A549 (cell line): Measurements from ENCODE around the gene PDCD1. TPM values are rescaled to one million over a fixed set of nuclear protein-coding genes. Genes with fewer than 3 reads are reported as not detected.

Experiments used
- ATAC-seq, 2 experiments: fragments of 200-7000 bp in 1 of 2; fragments of >200 bp in 1 of 2; cut with Nextera tagmentation in 1 of 2; cut with Tn5 transposase in 1 of 2; 3 replicates each; pipeline versions ENCODE4 v1.8.0 to v1.9.1; 2018 to 2020; ENCODE audit warnings: mild to moderate bottlenecking in 1 of 2, moderate library complexity in 1 of 2
- CTCF ChIA-PET: fragments of 300-600 bp; sonication (Branson Sonifier 250); formaldehyde crosslinking; extraction: SDS; loops from one replicate; lab custom pipeline; 2021; ENCODE audit warnings: antibody characterized with exemption, inconsistent platforms; lab: Yijun Ruan, JAX
- POLR2A ChIA-PET: fragments of 350-600 bp; formaldehyde crosslinking; extraction: SDS; loops from one replicate; lab custom pipeline; 2021; ENCODE audit warnings: antibody characterized with exemption, inconsistent platforms; lab: Yijun Ruan, JAX
- DNase-seq, 2 experiments: peaks; one replicate each; pipeline versions ENCODE4 v3.0.0 to v3.0.0-alpha.2; 2011 to 2016; ENCODE audit warnings: low read depth in 1 of 2, low spot score in 1 of 2
- FAIRE-seq: peaks from 2 replicates; lab custom pipeline; 2011; peaks lifted over from hg19 to GRCh38; lab: Jason Lieb, UNC
- H3K27ac ChIP-seq, 2 experiments: fragments of >200 bp; sonication (Bioruptor Twin); formaldehyde crosslinking; 3 replicates each; pipeline ENCODE4 v1.5.1; 2016 to 2017
- H3K4me1 ChIP-seq: fragments of >200 bp; sonication (Bioruptor Twin); formaldehyde crosslinking; 3 replicates; pipeline ENCODE4 v1.6.1; 2016
- H3K4me2 ChIP-seq: fragments of >200 bp; sonication (Bioruptor Twin); formaldehyde crosslinking; 3 replicates; pipeline ENCODE4 v1.6.1; 2016
- H3K4me3 ChIP-seq: fragments of >200 bp; sonication (Bioruptor Twin); formaldehyde crosslinking; 3 replicates; pipeline ENCODE4 v1.5.1; 2016
- H3K9me3 ChIP-seq: fragments of >200 bp; sonication (Bioruptor Twin); formaldehyde crosslinking; 3 replicates; pipeline ENCODE4 v1.6.1; 2016
- BHLHE40 ChIP-seq: IDR thresholded peaks from 2 replicates; pipeline ENCODE4 v1.6.1; 2012; ENCODE audit warnings: low read depth, low read length, inconsistent platforms
- CHD4 ChIP-seq: fragments of 200-600 bp; sonication (generic); IDR thresholded peaks from 2 replicates; pipeline ENCODE4 v1.6.1; 2016; ENCODE audit warnings: antibody characterized with exemption, mild to moderate bottlenecking, borderline replicate concordance
- EHF ChIP-seq: fragments of 250-450 bp; sonication (Bioruptor Pico); IDR thresholded peaks from 2 replicates; pipeline ENCODE4 v1.5.0; 2020; ENCODE audit warnings: mild to moderate bottlenecking
- FOSB ChIP-seq: fragments of 250-450 bp; sonication (Bioruptor Pico); IDR thresholded peaks from 2 replicates; pipeline ENCODE4 v1.5.0; 2020; ENCODE audit warnings: mild to moderate bottlenecking, moderate library complexity
- HEYL ChIP-seq: fragments of 250-450 bp; sonication (Bioruptor Pico); IDR thresholded peaks from 2 replicates; pipeline ENCODE4 v1.8.0; 2021; ENCODE audit warnings: mild to moderate bottlenecking, moderate library complexity
- HOXB13 ChIP-seq: fragments of 250-450 bp; sonication (Bioruptor Pico); IDR thresholded peaks from 2 replicates; pipeline ENCODE4 v1.5.0; 2020; ENCODE audit warnings: low read depth, mild to moderate bottlenecking, moderate library complexity
- KDM5A ChIP-seq: fragments of 200-600 bp; sonication (generic); IDR thresholded peaks from 2 replicates; pipeline ENCODE4 v1.6.1; 2016; ENCODE audit warnings: antibody characterized with exemption, mild to moderate bottlenecking
- MAFK ChIP-seq: fragments of 450-650 bp; IDR thresholded peaks from 2 replicates; pipeline ENCODE4 v1.6.1; 2014; ENCODE audit not compliant: partially characterized antibody
- MYC ChIP-seq: IDR thresholded peaks from 2 replicates; pipeline ENCODE4 v1.6.1; 2012; ENCODE audit warnings: mild to moderate bottlenecking, inconsistent platforms, low read length, improper control_type of control experiment, borderline replicate concordance
- NR3C1 ChIP-seq: fragments of >200 bp; sonication (Bioruptor Twin); formaldehyde crosslinking; IDR thresholded peaks from 3 replicates; pipeline ENCODE4 v1.6.1; 2017
- RAD21 ChIP-seq, 2 experiments: fragments of >200 bp in 1 of 2; sonication (Bioruptor Twin) in 1 of 2; formaldehyde crosslinking in 1 of 2; IDR thresholded peaks in 1 of 2; conservative IDR thresholded peaks in 1 of 2; 2 replicates in 1 of 2; 3 replicates in 1 of 2; pipeline ENCODE4 v1.6.1; 2012 to 2018; ENCODE audit warnings: inconsistent platforms in 1 of 2
- RCOR1 ChIP-seq: fragments of 150-350 bp; IDR thresholded peaks from 2 replicates; pipeline ENCODE4 v1.6.1; 2014; ENCODE audit warnings: antibody characterized with exemption, low read length, low read depth
- SREBF2 ChIP-seq: fragments of 450-650 bp; IDR thresholded peaks from 2 replicates; pipeline ENCODE4 v1.6.1; 2014; ENCODE audit warnings: mild to moderate bottlenecking, moderate library complexity
- TFCP2L1 ChIP-seq: fragments of 250-450 bp; sonication (Bioruptor Pico); IDR thresholded peaks from 2 replicates; pipeline ENCODE4 v1.5.0; 2021; ENCODE audit warnings: mild to moderate bottlenecking
- ZFP36 ChIP-seq: fragments of 450-650 bp; IDR thresholded peaks from 2 replicates; pipeline ENCODE4 v1.6.1; 2014; ENCODE audit warnings: borderline replicate concordance; ENCODE audit not compliant: partially characterized antibody
- WGBS: methylation state at CpG from one replicate; pipeline ENCODE4 v1.1.6; 2017; ENCODE audit errors: missing lambda C conversion rate; 5-methylcytosine and 5-hydroxymethylcytosine counted together
- polyA plus RNA-seq, 4 experiments: library from polyadenylated mRNA; depleted of rRNA in 3 of 4; stranded (reverse); fragments of >200 nt; fragmentation: RNase III in 1 of 4; extraction: RNeasy Plus Mini Kit Qiagen cat#74134 plus additional on column Dnase treatment in 1 of 4; gene quantifications; 2 replicates in 3 of 4; 3 replicates in 1 of 4; pipeline ENCODE4 v1.2.3, GENCODE V29; 2011 to 2017
- TF ChIP-seq, protein P1 (sequence below): fragments of >200 bp; sonication (Bioruptor Twin); formaldehyde crosslinking; IDR thresholded peaks from 3 replicates; pipeline ENCODE4 v1.6.1; 2016

Gene PDCD1
- polyA plus RNA-seq, 2 of the 4 experiments (the other 2 are of a cell fraction), result not detected

DNA sequence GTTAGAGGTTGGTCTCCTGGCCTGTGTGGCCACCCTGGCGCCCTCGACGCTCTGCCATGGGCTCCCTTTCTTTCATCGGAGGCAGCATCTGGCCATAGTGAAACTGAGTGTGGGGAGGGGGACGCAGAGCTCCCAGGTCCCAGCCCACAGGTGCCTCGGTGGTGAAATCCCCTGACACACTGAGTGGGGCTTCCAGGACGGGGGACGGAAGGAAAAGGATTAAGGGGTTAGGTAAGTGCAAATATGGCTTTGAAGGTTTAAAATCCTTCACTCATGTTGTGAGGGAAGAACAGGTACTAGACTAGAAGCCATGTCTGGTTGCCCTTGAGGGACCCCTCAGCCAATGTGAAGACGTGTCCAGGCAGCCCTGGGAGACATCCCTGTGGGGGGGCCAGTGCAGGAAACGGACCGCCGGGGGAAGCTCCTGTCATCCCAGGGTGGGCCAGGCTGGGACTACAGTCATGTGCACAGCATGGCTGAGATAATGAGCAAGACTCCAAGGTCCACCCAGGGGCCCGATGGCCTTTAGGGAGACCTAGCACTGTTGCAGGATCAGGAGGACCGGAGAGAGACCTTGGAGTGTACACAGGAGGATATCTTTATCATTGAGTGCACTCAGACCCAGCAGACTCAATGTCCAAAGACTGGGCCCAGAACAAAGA lies 47.2 kb upstream of the PDCD1 start:
- H3K27ac ChIP-seq, result no peak overlapping the region
- CTCF ChIA-PET, result no interaction called here
- WGBS, result 82% methylated on average over 11 of the region's 14 CpGs
- FAIRE-seq, result no peak
- H3K4me3 ChIP-seq, result no peak overlapping the region
- no peak for DNase-seq
- H3K4me1 ChIP-seq, result no peaks in the 10 kb centered on the region
- no peaks in the 10 kb centered on the region for H3K9me3 ChIP-seq
- ATAC-seq, result no peak
- TF ChIP-seq NR3C1, result no peak
- TF ChIP-seq, all 56 proteins: peak for 0
- no peak overlapping the region for H3K4me2 ChIP-seq
- POLR2A ChIA-PET, result no interaction called here

DNA sequence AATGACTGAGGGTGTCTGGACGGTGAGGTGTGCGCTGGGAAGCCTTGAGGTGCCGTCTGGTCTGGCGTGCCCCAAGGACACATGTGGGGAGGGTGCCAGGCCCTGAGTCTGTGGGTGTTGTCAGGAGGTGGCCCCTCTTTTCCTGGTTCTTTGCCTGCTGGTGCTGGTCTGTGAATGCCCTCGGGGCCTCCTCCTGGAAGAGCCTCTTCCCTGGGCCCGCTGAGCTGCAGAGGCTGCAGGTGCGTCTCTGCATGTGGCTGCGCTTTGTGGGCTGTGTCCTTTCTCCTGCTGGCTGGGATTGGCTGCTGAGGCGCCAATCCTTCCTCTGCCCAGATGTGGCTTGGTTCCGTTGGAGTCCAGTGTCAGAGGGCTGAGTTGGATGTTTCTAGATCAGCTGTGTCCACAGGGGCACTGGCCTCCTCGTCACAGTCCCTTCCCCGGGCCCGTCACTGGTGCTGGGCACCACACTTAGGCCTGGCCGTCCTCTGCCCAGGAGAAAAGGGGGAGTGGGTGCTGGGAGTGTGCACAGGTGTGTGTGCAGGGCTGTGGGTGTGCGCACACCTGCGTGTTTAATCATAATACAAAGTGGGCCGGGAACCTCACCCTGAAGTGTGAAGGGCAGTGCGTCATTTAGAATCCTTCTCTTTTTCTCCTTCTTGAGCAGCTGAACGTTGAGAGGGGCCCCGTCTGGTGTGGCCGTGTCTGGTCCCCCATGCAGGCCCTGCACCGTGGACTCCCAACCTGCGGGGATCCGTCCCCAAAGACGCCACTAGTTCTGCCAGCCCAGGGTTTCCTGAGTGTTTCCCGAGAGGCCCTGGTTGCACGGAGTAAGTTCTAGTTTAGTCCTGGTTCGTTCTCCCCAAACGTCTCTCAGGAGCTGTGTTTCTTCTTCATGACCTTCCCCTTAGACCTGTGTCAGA lies 46.4 kb upstream of the PDCD1 start:
- H3K27ac ChIP-seq, result no peak overlapping the region
- TF ChIP-seq CHD4, result no peak
- no peak for TF ChIP-seq BHLHE40
- no peak for TF ChIP-seq HOXB13
- no peak for TF ChIP-seq RCOR1
- no peak for TF ChIP-seq FOSB (CRISPR knock-in tag)
- no peak for TF ChIP-seq SREBF2
- TF ChIP-seq HEYL (CRISPR knock-in tag), result no peak
- TF ChIP-seq MYC, result no peak
- TF ChIP-seq TFCP2L1, result no peak
- TF ChIP-seq, protein P1, sequence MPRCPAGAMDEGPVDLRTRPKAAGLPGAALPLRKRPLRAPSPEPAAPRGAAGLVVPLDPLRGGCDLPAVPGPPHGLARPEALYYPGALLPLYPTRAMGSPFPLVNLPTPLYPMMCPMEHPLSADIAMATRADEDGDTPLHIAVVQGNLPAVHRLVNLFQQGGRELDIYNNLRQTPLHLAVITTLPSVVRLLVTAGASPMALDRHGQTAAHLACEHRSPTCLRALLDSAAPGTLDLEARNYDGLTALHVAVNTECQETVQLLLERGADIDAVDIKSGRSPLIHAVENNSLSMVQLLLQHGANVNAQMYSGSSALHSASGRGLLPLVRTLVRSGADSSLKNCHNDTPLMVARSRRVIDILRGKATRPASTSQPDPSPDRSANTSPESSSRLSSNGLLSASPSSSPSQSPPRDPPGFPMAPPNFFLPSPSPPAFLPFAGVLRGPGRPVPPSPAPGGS, result no peak
- no peak for TF ChIP-seq RAD21 (conservative IDR thresholded peaks at IDR 0.05 in 1 of 2, IDR thresholded peaks at IDR 0.05 in 1 of 2)
- no peak for TF ChIP-seq MAFK
- no peak for TF ChIP-seq KDM5A
- FAIRE-seq (no peak), ATAC-seq (no peak), DNase-seq (no peak)
- H3K4me3 ChIP-seq, result no peak overlapping the region
- no peaks in the 10 kb centered on the region for H3K4me1 ChIP-seq
- no peak overlapping the region for H3K4me2 ChIP-seq
- ChIA-PET CTCF (no interaction called here), POLR2A (no interaction called here)
- 76% methylated on average over 28 of the region's 29 CpGs for WGBS
- no peaks in the 10 kb centered on the region for H3K9me3 ChIP-seq

DNA sequence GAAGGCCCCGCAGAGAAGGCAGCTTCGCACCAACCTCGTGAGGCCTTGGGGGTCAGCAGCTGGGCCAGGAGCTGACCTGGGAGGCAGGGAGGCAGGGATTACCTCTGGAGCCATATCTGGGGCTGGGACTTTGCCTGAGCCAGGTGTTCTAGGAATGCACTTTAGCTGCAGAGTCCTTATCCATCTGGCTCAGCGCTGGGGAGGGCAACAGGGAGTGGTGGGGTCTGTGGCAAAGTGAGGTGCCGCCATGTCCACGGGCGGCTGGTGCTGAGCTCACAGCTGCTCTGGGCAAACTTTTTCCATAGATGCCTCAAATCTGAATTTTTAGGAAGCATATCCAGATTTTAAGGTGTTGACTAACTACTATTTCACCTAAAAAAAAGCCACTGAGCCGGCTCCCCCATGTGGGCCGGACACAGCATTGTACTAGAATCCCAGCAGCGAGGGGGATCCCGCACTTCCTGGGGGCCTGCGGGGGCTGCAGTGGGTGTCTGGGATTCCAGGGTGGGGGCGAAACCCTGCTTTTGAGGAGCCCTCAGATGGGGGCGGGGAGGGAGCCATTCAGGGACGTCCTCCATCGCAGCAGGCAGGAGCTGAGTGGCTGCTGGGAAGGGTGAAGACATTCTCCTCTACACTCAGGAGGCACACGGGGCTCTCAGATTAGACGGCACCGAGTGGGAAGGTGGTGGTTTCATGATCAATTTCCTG lies 45.5 kb upstream of the PDCD1 start:
- no peak for ATAC-seq
- peak; percentile 10 for TF ChIP-seq ZFP36
- TF ChIP-seq EHF, result no peak
- 82% methylated on average over 12 of the region's 19 CpGs for WGBS
- no peak for FAIRE-seq
- ChIA-PET CTCF (no interaction called here), POLR2A (no interaction called here)
- H3K9me3 ChIP-seq, result no peaks in the 10 kb centered on the region
- H3K4me2 ChIP-seq, result no peak overlapping the region
- no peak for DNase-seq
- H3K4me3 ChIP-seq, result no peak overlapping the region
- no peak overlapping the region for H3K27ac ChIP-seq
- no peaks in the 10 kb centered on the region for H3K4me1 ChIP-seq
